Embryonic facial prominence (tissue), 1 donor: ENCODE results near the gene MLH3.

Experiments
- DNase-seq: peaks from one replicate; pipeline ENCODE4 v3.0.0-alpha.2; 2016; ENCODE audit errors: extremely low spot score

Gene MLH3

DNA sequence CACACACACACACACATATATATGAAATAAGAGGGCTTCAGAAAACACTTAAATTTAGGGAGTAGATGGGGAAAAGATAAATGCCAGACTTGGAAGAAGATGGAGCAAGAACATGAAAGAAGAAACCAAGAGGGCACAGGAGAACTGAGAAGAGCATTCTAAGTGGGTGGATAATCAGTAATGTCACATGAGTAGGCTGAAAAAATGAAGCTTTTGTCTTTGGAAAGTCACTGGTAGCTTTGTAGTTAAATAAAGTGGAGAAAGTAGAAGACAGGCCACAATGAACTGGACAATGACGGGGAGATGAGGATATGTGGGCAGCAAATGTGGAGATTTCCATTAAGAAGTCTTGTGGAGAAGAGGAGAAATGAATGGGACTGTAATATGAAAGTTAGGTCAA, 15.9 kb upstream of the MLH3 start:
- no peak for DNase-seq

DNA sequence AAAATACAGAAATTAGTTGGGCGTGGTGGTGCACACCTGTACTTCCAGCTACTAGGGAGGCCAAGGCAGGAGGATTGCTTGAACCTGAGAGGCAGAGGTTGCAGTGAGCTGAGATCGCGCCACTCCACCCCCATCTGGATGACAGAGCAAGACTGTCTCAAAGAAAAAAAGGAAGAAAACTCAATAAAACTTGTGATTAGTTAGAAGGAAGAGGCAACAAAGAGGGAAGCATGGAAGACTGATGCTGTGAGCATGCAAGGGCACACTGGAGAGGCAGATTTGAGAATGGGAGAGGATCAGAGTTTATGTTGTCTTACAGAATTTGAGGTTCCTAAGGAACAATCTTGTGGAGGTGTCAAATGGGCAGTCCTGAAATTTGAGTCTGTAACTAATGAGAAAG, 15.4 kb upstream of the MLH3 start:
- no peak for DNase-seq

DNA sequence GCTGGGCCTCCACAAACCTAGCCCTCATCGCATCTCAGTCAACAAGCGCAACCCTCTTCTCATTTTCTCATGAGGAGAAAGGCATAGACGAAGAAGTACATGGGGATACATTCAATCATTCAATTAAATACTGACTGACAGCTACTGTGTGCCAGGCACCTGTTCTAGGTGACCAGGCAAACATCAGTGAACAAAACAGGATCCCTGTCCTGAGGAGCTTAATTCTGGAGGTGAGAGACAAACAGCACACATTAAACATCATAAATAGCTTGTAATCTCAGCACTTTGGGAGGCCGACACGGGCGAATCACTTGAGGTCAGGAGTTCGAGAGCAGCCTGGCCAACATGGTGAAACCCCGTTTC, 12.9 kb upstream of the MLH3 start:
- no peak for DNase-seq

DNA sequence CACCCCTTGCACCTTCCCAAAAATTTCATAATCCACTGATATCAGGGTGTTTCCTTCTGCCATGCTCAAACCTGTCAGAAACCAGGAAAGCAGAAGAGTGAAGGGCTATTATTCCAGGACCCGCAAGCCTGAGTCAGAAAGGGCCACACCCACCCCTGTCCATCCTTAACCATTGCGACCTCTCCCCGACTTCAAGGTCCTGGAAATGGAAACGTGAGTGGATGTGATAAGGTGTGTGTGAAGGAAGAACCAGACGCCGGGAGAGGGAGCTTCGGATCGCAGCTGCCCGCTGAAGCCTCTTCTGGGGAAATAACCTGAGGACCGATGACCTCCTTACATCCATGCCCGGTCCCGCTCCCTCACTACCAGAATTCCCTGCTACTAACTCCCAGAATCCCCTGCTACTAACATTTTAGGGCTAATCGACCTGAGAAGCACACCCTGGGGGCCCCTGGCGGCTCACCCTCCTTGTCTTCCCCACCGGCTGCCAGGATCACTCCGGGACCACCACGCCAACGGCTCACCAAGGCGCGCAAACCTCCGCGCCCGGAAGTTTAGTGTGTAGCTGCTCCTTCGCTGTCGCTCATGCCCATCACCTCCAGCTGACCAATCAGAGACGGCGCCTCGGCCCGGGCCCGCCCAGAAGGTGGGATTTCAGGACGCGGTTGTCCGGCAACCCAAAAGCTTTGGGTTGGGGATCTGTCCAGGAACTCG, 12.4 kb upstream of the MLH3 start, which contains the start of gene ACYP1:
TSS of gene ACYP1 (minus strand) at position 534 of the 714 bp plus-strand sequence. CDS start at position 63, 471 bp downstream.
- peak; percentile 80 for DNase-seq

DNA sequence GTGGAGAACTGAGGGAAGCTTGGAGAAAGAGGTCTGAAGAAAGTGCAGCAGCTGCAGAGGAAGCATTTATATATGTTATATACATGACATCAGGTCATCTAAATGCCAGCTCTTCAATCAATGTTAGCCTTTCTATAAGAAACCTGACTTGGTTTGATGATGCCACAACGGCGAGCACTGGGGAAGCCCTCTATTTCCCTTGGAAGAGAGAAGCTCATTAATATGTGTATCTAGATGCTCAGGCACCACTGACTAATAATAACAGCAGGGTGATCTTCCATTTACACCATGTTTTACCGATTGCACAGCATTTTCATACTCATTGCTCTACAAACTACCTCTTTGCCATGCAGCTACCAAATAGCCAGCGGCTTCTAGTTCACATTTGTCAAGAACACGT, 11.7 kb upstream of the MLH3 start:
- no peak for DNase-seq

DNA sequence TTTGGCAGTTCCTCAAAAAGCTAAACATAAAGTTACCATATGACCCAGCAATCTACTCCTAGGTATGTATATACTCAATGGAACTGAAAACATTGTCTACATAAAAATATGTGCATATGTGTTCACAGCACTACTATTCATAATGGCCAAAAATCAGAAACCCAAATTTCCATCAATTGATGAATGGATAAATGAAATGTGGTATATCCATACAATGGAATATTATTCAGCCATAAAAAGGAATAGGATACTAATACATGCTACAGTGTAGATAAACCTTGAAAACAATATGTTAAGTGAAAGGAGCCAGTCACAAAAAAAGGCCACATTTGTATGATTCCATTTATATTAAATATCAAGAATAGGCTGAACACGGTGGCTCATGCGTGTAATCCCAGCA, 9.2 kb upstream of the MLH3 start:
- no peak for DNase-seq

DNA sequence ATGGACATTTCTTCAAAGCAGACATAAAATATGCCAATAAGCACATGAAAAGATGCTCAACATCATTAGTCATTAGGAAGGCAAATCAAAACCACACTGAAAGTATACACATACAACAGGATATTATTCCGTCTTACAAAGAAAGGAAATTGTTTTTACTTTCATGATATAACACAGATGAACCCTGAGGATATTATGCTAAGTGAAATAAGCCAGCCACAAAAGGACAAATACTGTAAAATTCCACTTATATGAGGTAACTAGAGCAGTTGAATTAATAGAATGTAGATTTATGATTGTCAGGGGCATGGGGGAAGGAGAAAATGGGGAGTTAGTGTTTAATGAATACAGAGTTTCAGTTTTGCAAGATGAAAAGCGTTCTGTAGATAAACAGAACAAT, 8.4 kb upstream of the MLH3 start:
- DNase-seq: no peak

DNA sequence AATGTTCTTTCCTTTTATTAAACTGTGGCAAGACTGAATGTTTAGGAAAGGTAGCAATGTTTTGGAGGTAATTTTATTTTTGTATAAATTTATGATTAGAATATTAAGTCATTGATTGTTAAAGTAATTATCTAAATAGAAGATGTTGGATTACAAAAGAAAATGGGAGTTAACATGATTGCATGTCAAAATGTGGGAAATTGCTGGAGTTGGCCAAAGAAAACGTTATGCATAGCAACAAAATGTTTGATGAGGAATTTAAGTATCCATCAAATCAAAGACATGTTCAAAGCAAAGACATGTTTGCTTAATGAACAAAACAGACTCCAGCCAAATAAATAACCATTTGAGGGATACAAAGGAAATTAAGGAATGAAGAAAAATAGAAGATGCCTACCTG, 3.2 kb upstream of the MLH3 start:
- DNase-seq: no peak

DNA sequence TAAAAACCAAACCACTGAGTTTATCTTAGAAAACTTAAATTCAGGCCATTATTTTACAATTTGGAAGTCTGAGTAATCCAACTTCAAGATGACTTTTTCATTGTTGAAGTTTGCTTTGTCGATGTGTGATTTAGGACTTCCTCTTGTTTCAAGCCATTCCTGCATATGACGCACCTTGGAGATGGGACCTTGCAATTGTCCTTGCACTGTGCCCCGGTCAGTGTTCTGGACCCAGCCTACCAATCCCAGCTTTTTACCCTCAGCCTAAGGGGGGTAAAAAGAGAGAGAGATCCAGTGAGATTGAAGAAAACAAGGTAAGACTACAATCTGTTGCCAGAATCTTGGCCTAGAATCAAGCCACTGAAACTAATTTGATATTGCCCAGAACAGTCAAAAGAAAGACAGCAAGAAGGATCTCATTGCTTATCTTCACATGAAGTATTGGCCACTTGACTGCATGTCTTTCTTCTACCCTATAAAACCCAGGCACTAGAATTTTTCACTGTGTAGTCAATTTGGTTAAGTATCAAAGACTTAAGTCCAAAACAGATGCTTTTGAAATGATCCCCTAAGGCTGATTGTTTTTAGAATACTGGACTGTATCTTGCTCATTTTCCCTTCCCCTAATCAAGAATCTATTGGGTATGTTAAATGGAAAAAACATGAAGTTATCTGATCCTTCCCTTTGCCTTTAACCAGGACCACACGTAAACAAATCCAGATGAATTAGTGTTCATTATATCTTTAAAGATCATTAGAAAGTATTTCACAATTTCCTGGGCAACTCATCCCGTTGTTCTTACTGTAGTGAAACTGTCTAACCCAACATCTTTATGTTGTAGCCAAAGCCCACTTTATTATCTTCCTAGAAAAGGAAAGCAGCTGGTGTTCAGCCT, 2.4 kb upstream of the MLH3 start:
- DNase-seq: no peak

DNA sequence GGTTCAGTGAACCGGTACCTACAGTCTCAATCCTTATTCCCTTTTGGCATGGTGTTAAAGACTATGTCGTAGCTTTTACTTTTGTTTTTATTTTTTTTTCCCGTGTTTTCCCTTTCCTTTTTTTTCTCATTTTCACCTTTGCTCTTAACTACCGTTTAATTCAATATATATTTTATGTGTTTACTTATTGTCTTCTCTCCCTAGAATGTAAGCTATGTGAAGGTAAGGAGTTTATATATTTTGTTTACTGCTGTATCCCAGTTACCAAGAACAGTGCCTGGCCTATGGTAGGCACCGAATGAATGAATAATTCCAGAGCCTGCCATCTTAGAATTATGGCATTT, 261 bp upstream of the MLH3 start:
- no peak for DNase-seq

DNA sequence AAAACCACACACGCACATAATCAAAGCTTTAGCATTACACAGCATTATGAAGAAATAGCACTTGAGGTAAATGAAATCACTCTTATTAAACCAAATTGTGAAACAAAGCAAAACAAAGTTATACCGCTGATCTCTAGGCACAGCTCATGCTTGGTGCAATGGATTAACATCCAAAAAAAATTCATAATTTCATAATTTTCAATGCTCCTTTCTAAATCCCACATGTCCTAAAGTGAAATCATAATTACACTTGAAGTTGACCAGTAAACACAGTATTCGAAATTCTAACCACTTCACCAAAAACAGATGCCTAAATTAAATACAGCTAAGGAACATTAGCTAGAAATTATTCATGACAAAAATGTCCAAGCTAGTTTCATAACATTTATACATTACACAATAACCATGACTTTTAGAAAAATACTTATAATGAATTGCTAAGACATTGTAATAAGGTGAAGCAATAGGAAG, 1.5 kb downstream of the MLH3 start:
- no peak for DNase-seq

DNA sequence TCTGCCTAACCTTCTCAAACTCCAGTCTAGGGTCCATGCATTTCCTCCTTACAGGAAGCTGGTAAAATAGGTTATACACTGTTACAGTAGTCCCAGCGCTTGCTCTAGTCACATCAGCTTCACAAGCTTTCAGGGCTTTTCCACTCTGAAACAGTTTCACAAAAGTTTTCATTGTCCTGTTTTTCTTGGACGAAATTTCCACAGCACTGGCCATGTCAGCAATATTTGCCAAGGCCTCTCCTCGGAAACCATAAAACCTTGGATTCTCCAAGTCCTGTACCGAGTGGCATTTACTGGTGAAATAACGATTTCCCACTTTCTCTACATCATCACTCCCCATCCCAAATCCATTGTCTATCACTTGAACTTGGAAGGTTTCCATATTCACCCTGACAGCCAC, 2.1 kb downstream of the MLH3 start:
- DNase-seq: no peak

DNA sequence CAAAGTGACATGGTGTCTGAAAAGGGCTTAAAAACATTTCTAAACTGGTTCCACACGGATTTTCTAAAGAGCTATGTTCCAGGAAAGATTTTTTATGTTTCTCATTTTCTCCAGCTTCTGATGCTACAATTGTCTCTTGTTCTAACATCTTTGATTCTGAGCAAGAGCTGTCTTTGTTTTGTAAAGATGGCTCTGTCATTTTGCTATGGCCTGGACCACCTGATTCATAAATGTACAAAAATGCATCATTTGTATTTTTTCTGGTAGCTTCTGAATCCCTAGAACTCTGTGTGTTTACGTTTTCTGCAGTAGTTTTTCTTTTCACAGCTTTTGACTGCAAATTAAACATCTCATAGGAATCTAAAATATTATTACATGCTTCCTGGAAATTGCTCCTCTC, 3.2 kb downstream of the MLH3 start:
- no peak for DNase-seq

DNA sequence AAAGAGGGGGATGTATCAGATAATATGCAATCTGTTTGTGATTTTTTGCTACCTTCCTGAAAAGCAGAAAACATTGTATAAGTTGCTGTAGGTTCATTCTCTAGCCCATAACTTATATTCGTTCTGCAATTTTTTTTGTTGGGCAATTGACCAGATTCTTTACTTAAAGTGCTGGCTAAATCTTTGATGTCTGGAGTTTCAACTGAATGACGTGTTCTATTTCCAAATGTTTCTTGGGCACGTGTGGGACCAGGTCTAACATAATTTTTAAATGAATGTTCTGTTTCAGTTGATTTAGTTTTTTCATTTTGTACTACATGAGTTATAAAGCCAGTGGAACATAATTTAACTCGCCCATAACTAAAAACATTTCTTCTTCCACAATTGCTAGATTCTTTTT, 3.8 kb downstream of the MLH3 start:
- DNase-seq: no peak

DNA sequence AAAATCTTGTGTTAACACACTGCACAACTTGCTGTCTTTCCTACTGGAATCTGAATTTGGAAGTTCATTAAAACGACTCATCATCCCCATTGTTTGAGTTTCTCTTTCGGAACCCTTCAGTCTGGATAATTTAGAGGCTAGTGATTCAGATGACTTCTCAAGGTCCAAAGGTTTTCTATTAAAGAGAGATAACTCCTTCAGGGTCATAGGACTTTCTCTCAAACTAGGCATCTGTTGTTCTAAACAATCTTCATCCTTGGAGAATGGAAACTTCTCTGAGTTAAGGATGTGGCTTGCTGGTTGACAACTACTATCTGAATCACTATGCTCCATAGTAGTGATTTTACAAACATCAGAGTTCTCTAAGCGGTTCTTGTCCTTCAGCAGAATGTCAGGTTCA, 4.4 kb downstream of the MLH3 start:
- DNase-seq: no peak

DNA sequence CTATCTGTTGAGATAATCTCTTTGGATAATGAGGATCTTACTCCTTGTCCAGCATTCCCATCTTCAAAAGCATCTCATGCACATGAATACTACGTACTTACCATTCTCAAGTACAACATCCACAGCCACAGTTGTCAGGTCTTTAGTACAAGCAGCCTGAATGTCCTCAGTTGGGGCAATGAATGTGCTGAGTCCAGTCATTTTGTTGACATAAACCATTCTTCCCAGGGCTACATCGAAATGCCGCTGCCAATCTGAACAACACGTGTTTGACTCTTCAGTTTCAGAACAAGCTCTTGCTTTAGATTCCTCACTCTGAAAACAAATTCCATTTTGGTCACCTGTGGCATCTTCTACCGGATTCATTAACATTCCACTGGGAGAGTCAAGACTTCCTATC, 5.0 kb downstream of the MLH3 start:
- no peak for DNase-seq

DNA sequence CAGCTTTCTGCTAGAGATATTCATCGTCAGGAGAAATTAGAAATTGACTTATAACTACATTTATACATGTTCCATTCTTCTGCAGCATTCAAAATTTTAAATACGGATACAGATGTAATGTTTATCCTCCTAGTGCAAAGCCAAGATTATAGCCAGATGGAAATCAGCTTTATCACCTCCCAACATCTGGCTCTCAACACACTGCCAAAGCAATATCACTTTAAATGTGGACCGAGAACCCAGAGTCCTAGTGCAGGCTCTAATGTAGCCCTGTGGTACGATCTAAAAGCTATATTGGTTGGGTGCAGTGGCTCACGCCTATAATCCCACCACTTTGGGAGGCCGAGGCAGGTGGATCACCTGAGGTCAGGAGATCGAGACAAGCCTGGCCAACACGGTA, 6.5 kb downstream of the MLH3 start:
- DNase-seq: no peak

DNA sequence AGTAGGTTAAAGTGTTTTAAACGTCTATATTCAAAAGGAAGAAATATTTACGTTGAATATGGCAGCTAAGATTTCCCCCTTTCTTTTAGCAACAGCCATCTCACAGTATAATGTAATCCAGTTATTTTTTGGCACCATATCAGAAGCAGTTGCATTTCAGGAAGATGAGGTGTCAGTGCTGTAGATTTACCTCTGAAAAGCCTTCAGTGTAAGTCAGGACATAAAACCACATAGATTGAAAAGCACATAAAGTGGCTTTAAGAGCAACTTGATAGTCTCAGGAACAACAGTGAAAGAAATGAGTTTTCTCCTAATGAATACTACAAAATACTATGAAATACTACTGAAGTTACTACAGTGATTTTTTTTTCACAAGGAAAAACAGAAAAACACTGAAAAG, 6.9 kb downstream of the MLH3 start:
- no peak for DNase-seq

DNA sequence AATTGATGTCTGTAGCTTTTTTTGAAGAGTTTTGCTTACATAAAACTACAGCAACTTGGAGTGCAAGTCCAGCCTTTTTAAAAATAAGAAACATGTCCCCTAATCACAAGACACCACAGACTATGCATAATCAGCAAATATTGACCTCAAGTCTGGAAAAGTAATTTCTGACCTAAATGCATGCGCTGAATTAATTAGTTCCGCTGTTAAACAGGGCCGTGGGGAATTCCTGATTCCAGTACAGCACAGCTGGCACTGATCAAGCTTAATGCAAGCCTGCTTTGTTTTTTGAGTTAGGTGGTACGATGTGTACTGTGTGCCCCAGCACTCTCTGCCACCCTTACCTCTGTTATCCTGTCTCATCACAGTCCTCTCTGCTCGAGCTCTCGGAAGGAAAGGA, 9.2 kb downstream of the MLH3 start:
- no peak for DNase-seq

DNA sequence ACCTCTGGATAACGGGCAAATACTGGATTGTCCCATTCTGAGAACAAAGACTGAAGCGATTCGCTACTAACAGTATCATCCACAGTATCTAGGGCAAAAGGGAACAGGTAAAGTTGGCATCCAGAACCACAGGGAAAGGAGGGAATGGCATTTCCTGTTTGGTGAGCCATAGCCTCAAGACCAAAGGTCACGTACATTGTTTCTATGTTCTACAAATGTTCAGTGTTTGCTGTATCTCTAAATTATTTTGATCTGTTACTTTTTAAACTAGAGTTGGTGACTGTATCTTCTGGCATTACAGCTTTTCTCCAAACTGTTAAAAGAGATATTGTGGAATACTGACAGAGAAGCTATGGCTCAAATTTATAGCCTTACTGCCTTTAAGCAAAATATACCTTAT, 9.7 kb downstream of the MLH3 start:
- no peak for DNase-seq

DNA sequence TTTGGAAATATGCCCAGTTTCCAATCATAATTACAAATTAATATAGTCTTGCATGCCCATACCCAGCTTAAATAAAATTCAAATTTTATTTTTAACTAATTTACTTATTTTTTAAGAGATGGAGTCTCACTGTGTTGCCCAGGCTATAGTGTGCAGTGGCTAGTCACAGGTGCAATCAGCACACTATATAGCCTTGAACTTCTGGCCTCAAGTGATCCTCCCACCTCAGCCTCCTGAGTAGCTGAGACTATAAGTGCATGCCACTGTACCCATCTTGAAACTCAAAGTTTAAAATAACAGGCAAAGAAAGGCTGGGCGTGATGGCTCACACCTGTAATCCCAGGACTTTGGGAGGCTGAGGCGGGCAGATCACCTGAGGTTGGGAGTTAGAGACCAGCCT, 10.3 kb downstream of the MLH3 start:
- DNase-seq: no peak

DNA sequence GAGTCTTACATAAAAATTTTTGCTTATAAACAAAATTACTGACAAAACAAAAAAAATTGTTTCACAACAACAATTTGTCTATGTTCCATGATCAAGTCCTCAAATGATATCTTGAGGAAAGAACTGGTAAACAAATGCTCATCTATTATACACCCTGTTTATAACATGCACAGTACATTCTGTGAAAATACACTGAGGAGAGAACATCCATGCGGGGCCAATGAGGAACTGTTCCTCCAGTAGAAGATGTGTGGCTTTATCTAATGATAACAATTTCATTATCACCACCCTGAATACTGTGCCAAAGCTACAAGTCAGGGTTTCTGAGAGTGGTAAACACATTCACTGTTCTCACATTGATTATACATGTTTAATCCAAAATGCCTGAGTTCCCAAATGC, 10.8 kb downstream of the MLH3 start:
- no peak for DNase-seq

DNA sequence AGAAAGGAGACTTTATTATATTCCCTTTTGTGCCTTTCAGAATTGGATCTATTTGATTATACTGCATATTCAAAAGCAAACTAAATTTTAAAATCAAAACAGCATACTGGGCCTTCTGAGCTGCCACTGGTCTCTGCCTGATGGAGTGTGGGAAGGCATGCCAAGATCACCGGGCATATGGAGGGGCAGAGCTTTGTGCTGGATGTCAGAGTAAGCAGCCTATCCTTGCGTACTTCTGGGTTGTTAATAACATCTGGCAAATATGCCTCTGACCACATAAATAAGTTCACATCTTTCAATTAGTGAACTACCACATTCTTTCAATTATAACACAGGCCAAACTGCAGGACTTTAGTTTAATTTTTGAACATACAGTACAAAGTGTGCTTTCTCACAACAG, 18.3 kb downstream of the MLH3 start:
- no peak for DNase-seq
